Caco-2 (cell line): ENCODE data around the gene TENM4. TPM values are rescaled to one million over a fixed set of nuclear protein-coding genes. Genes with fewer than 3 reads are reported as not detected.

Experiments
- BruUV-seq: library from RNA; stranded (reverse); fragments of 400-500 nt; replicated peaks from 2 replicates; lab custom pipeline; 2021; lab: Mats Ljungman, UMichigan
- CTCF ChIA-PET: fragments of 300-600 bp; sonication (Branson Sonifier 250); formaldehyde crosslinking; loops from one replicate; lab custom pipeline; 2022; ENCODE audit warnings: antibody characterized with exemption; lab: Charles Lee
- POLR2A ChIA-PET: fragments of 300-600 bp; sonication (Branson Sonifier 250); formaldehyde crosslinking; loops from one replicate; lab custom pipeline; 2022; ENCODE audit warnings: antibody characterized with exemption; lab: Charles Lee
- DNase-seq, 2 experiments: peaks; one replicate each; pipeline versions ENCODE4 v3.0.0 to v3.0.0-alpha.2; 2020 to 2022
- H3K27me3 ChIP-seq: replicated peaks from 2 replicates; pipeline ENCODE4 v1.6.0; 2011; ENCODE audit warnings: low read length; ENCODE audit not compliant: control insufficient read depth, insufficient read depth
- H3K36me3 ChIP-seq: 2 replicates; pipeline ENCODE4 v1.5.1; 2011; ENCODE audit warnings: low read length; ENCODE audit not compliant: control insufficient read depth, insufficient read depth
- H3K4me1 ChIP-seq: fragments of 250-450 bp; sonication (Bioruptor Pico); 2 replicates; pipeline ENCODE4 v1.5.1; 2020; ENCODE audit warnings: mild to moderate bottlenecking
- H3K4me3 ChIP-seq: 2 replicates; pipeline ENCODE4 v1.5.1; 2011; ENCODE audit warnings: low read depth, mild to moderate bottlenecking, control low read depth, low read length
- H3K9me3 ChIP-seq: fragments of 250-450 bp; sonication (Bioruptor Pico); 2 replicates; pipeline ENCODE4 v1.5.1; 2020; ENCODE audit warnings: mild to moderate bottlenecking, moderate library complexity
- H3K27ac Mint-ChIP-seq: one replicate; pipeline ENCODE4 v1.8.0; 2022; ENCODE audit warnings: mixed read lengths; ENCODE audit not compliant: unreplicated experiment
- H3K27me3 Mint-ChIP-seq: one replicate; pipeline ENCODE4 v1.8.0; 2022; ENCODE audit warnings: mixed read lengths; ENCODE audit not compliant: insufficient read depth, unreplicated experiment
- H3K36me3 Mint-ChIP-seq: one replicate; pipeline ENCODE4 v1.8.0; 2022; ENCODE audit warnings: mild to moderate bottlenecking, mixed read lengths; ENCODE audit not compliant: insufficient read depth, unreplicated experiment
- H3K4me1 Mint-ChIP-seq: one replicate; pipeline ENCODE4 v1.8.0; 2022; ENCODE audit warnings: low read depth, mixed read lengths; ENCODE audit not compliant: unreplicated experiment
- H3K4me3 Mint-ChIP-seq: one replicate; pipeline ENCODE4 v1.8.0; 2022; ENCODE audit warnings: mild to moderate bottlenecking, moderate library complexity, mixed read lengths; ENCODE audit not compliant: unreplicated experiment
- H3K9me3 Mint-ChIP-seq: one replicate; pipeline ENCODE4 v1.8.0; 2022; ENCODE audit warnings: mixed read lengths; ENCODE audit not compliant: unreplicated experiment
- CTCF ChIP-seq, 2 experiments: fragments of 200-600 bp in 1 of 2; IDR thresholded peaks; 1 replicate in 1 of 2; 2 replicates in 1 of 2; pipeline versions ENCODE4 v1.5.1 to v1.8.0; 2011 to 2022; ENCODE audit warnings: antibody characterized with exemption in 1 of 2, control low read depth in 1 of 2, inconsistent platforms in 1 of 2, low read depth in 1 of 2, low read length in 1 of 2, mild to moderate bottlenecking in 1 of 2, moderate library complexity in 1 of 2; ENCODE audit not compliant: insufficient read depth in 1 of 2, severe bottlenecking in 1 of 2, unreplicated experiment in 1 of 2
- intact Hi-C: fragments of 100-400 bp; cut with micrococcal nuclease; formaldehyde crosslinking; loops from one replicate; pipeline ENCODE4 v1.10.0; 2022; ENCODE audit not compliant: unreplicated experiment
- total RNA-seq: library from RNA; stranded (reverse); gene quantifications from 2 replicates; pipeline ENCODE4 v1.2.3, GENCODE V29; 2022

Gene TENM4
- total RNA-seq, 1 experiment from 2014 or later: 1.1 TPM

GRCh38 chr11:79198203-79198897, 242.5 kb downstream of the TENM4 start:
- no peaks in the 10 kb centered on the region for H3K4me1 ChIP-seq
- Mint-ChIP-seq H3K27ac (no peak overlapping the region), H3K27me3 (peaks cover 7% of the 10 kb centered on the region), H3K4me1 (no peaks in the 10 kb centered on the region), H3K36me3 (no peaks in the 10 kb centered on the region), H3K9me3 (no peaks in the 10 kb centered on the region), H3K4me3 (no peak overlapping the region)
- ChIA-PET POLR2A (no interaction called here), CTCF (no interaction called here)
- H3K4me3 ChIP-seq: no peak overlapping the region
- H3K36me3 ChIP-seq: no peaks in the 10 kb centered on the region
- no TSS peak for BruUV-seq
- no peaks in the 10 kb centered on the region for H3K27me3 ChIP-seq
- no peak for DNase-seq
- TF ChIP-seq CTCF (IDR thresholded peaks at IDR 0.05; ENCODE audit: insufficient read depth in 1 of 2, low read depth in 1 of 2, low read length in 1 of 2, severe bottlenecking in 1 of 2, unreplicated experiment in 1 of 2): no peak
- H3K9me3 ChIP-seq: no peaks in the 10 kb centered on the region
- intact Hi-C loops: no loop called here

- CTCF ChIA-PET: interaction anchor here (0.6 kb wide), 1 partner anchor 258 kb away, joined by 3 read pairs; no protein-coding TSS in a partner anchor
- intact Hi-C loops: no loop called here
- no peaks in the 10 kb centered on the region for H3K4me1 ChIP-seq
Measured at GRCh38 chr11:79196950-79197349, 243.9 kb downstream of the TENM4 start.

GRCh38 chr11:79195209-79195608, 245.6 kb downstream of the TENM4 start:
- Mint-ChIP-seq H3K36me3 (no peaks in the 10 kb centered on the region), H3K4me1 (no peaks in the 10 kb centered on the region), H3K9me3 (no peaks in the 10 kb centered on the region), H3K27me3 (peaks cover 7% of the 10 kb centered on the region), H3K27ac (no peak overlapping the region), H3K4me3 (no peak overlapping the region)
- no peak for DNase-seq
- Histone ChIP-seq H3K4me1 (no peaks in the 10 kb centered on the region), H3K4me3 (no peak overlapping the region), H3K27me3 (no peaks in the 10 kb centered on the region), H3K9me3 (no peaks in the 10 kb centered on the region), H3K36me3 (no peaks in the 10 kb centered on the region)
- ChIA-PET POLR2A (no interaction called here), CTCF (no interaction called here)
- no TSS peak for BruUV-seq
- intact Hi-C loops: no loop called here
- TF ChIP-seq CTCF (IDR thresholded peaks at IDR 0.05; ENCODE audit: insufficient read depth in 1 of 2, low read depth in 1 of 2, low read length in 1 of 2, severe bottlenecking in 1 of 2, unreplicated experiment in 1 of 2): no peak

More at GRCh38 chr11:79196950-79197349, 243.9 kb downstream of the TENM4 start:
- Mint-ChIP-seq H3K36me3 (no peaks in the 10 kb centered on the region), H3K27ac (no peak overlapping the region), H3K4me3 (no peak overlapping the region), H3K9me3 (no peaks in the 10 kb centered on the region), H3K4me1 (no peaks in the 10 kb centered on the region), H3K27me3 (peaks cover 7% of the 10 kb centered on the region)
- Histone ChIP-seq H3K27me3 (no peaks in the 10 kb centered on the region), H3K9me3 (no peaks in the 10 kb centered on the region), H3K36me3 (no peaks in the 10 kb centered on the region), H3K4me3 (no peak overlapping the region)
- no TSS peak for BruUV-seq
- TF ChIP-seq CTCF (IDR thresholded peaks at IDR 0.05; ENCODE audit: insufficient read depth in 1 of 2, low read depth in 1 of 2, low read length in 1 of 2, severe bottlenecking in 1 of 2, unreplicated experiment in 1 of 2): no peak
- DNase-seq: no peak
- POLR2A ChIA-PET: no interaction called here
